K562 (cell line): Measurements from ENCODE around the gene GTF3C6. TPM values are rescaled to one million over a fixed set of nuclear protein-coding genes. Genes with fewer than 3 reads are reported as not detected.

Experiments
- ATAC-seq: fragments of 200-7000 bp; cut with Tn5 transposase; 3 replicates; pipeline ENCODE4 v1.9.1; 2020; ENCODE audit warnings: moderate library complexity
- BruUV-seq: library from RNA; stranded (reverse); fragments of 400-500 nt; replicated peaks from 2 replicates; lab custom pipeline; 2021; lab: Mats Ljungman, UMichigan
- CTCF ChIA-PET: fragments of 300-600 bp; formaldehyde crosslinking; extraction: SDS; loops from one replicate; lab custom pipeline; 2021; ENCODE audit warnings: low intra/inter-chr PET ratio; lab: Yijun Ruan, JAX
- POLR2A ChIA-PET: fragments of 300-600, 350-650 bp; sonication (Branson Sonifier 250); formaldehyde crosslinking; extraction: SDS; loops from one replicate; lab custom pipeline; 2021; ENCODE audit warnings: antibody characterized with exemption, inconsistent platforms; lab: Yijun Ruan, JAX
- DNase-seq, 4 experiments: peaks; one replicate each; pipeline versions ENCODE4 v3.0.0 to v3.0.0-alpha.2; 2011 to 2018; ENCODE audit warnings: low spot score in 3 of 4, mixed read lengths in 3 of 4; ENCODE audit errors: extremely low read depth in 1 of 4
- FAIRE-seq: peaks from 2 replicates; lab custom pipeline; 2011; peaks lifted over from hg19 to GRCh38; lab: Jason Lieb, UNC
- H2AFZ ChIP-seq: 2 replicates; pipeline ENCODE4 v1.6.0; 2011; ENCODE audit warnings: low read depth, low read length, control low read depth, inconsistent platforms
- H3K27ac ChIP-seq: fragments of 200-600 bp; 3 replicates; pipeline ENCODE4 v1.8.0; 2011; ENCODE audit warnings: low read depth, mild to moderate bottlenecking, control low read depth, inconsistent platforms, low read length, moderate library complexity, mixed read lengths; ENCODE audit errors: extremely low read depth
- H3K27me3 ChIP-seq, 2 experiments: fragments of 300-600 bp in 1 of 2; 2 replicates in 1 of 2; 3 replicates in 1 of 2; pipeline versions ENCODE4 v1.6.0 to v1.8.0; 2011; ENCODE audit warnings: inconsistent platforms in 2 of 2, low read length in 2 of 2, mild to moderate bottlenecking in 1 of 2, mixed read lengths in 1 of 2, moderate library complexity in 1 of 2; ENCODE audit not compliant: control insufficient read depth in 2 of 2, insufficient read depth in 2 of 2
- H3K36me3 ChIP-seq: fragments of 300-600 bp; 3 replicates; pipeline ENCODE4 v1.8.0; 2011; ENCODE audit warnings: mild to moderate bottlenecking, low read length, inconsistent platforms; ENCODE audit not compliant: control insufficient read depth, insufficient read depth
- H3K4me1 ChIP-seq, 2 experiments: fragments of 200-600 bp in 1 of 2; replicated peaks in 1 of 2; 2 replicates in 1 of 2; 3 replicates in 1 of 2; pipeline versions ENCODE4 v1.5.1 to v1.8.0; 2011; ENCODE audit warnings: inconsistent platforms in 2 of 2, low read length in 2 of 2, mild to moderate bottlenecking in 1 of 2, mixed read lengths in 1 of 2, moderate library complexity in 1 of 2; ENCODE audit not compliant: control insufficient read depth in 2 of 2, insufficient read depth in 2 of 2
- H3K4me2 ChIP-seq: 2 replicates; pipeline ENCODE4 v1.6.1; 2011; ENCODE audit warnings: low read length, control low read depth, inconsistent platforms, mixed read lengths; ENCODE audit not compliant: insufficient read depth
- H3K4me3 ChIP-seq: fragments of 200-600 bp; sonication (generic), shearing (Covaris generic); 2 replicates; pipeline ENCODE4 v1.5.1; 2016; ENCODE audit warnings: control low read depth, inconsistent platforms
- H3K79me2 ChIP-seq: fragments of 200-600 bp; 3 replicates; pipeline ENCODE4 v1.8.0; 2011; ENCODE audit warnings: low read length, inconsistent platforms; ENCODE audit not compliant: control insufficient read depth, insufficient read depth
- H3K9ac ChIP-seq, 2 experiments: 2 replicates each; pipeline versions ENCODE4 v1.6.0 to v1.6.1; 2011; ENCODE audit warnings: low read depth in 2 of 2, low read length in 2 of 2, control low read depth in 1 of 2, inconsistent platforms in 1 of 2, mild to moderate bottlenecking in 1 of 2, mixed read lengths in 1 of 2; ENCODE audit not compliant: insufficient read depth in 1 of 2
- H3K9me1 ChIP-seq: one replicate; pipeline ENCODE4 v1.6.0; 2011; ENCODE audit warnings: inconsistent platforms, mild to moderate bottlenecking, low read length, moderate library complexity; ENCODE audit not compliant: control insufficient read depth, insufficient read depth
- H3K9me3 ChIP-seq: replicated peaks from 2 replicates; pipeline ENCODE4 v1.5.1; 2011; ENCODE audit warnings: low read depth, low read length, inconsistent platforms; ENCODE audit not compliant: control insufficient read depth, insufficient read depth
- H4K20me1 ChIP-seq: replicated peaks from 2 replicates; pipeline ENCODE4 v1.6.1; 2011; ENCODE audit warnings: low read length, inconsistent platforms, mixed read lengths; ENCODE audit not compliant: control insufficient read depth, insufficient read depth
- FIP1L1 ChIP-seq: fragments of 200-400 bp; formaldehyde crosslinking; IDR thresholded peaks from 2 replicates; pipeline ENCODE4 v1.6.1; 2018; ENCODE audit warnings: mild to moderate bottlenecking, low read depth, low read length; ENCODE audit not compliant: poor library complexity, severe bottlenecking
- RAD21 ChIP-seq, 2 experiments: fragments of 250-450 bp in 1 of 2; fragments of 450-650 bp in 1 of 2; sonication (Bioruptor Pico) in 1 of 2; formaldehyde crosslinking in 1 of 2; IDR thresholded peaks in 1 of 2; conservative IDR thresholded peaks in 1 of 2; 2 replicates each; pipeline versions ENCODE4 v1.4.0 to v1.8.0; 2020 to 2022; ENCODE audit warnings: mild to moderate bottlenecking in 2 of 2, moderate library complexity in 1 of 2
- ZBTB7A ChIP-seq: IDR thresholded peaks from 2 replicates; pipeline ENCODE4 v1.6.1; 2011; ENCODE audit warnings: low read depth, mild to moderate bottlenecking, low read length, moderate library complexity, borderline replicate concordance; ENCODE audit not compliant: control insufficient read depth
- WGBS: fragments of 100-300 bp; shearing (Covaris generic); methylation state at CpG from one replicate; pipeline ENCODE4 v1.1.6; 2016; ENCODE audit warnings: low coverage, mixed read lengths; ENCODE audit not compliant: insufficient coverage; ENCODE audit errors: missing lambda C conversion rate; 5-methylcytosine and 5-hydroxymethylcytosine counted together
- in situ Hi-C: fragments of 300-500 bp; cut with MboI; formaldehyde crosslinking; loops from 4 replicates; pipeline ENCODE4 v1.15.0; 2018; ENCODE audit warnings: inconsistent platforms, mixed read lengths
- intact Hi-C: fragments of 100-400 bp; cut with micrococcal nuclease; formaldehyde crosslinking; loops from 2 replicates; pipeline ENCODE4 v1.14.2; 2022
- polyA plus RNA-seq, 8 experiments: library from polyadenylated mRNA; depleted of rRNA in 4 of 8; stranded (reverse) in 5 of 8; unstranded in 3 of 8; fragments of >200 nt; fragmentation: Nextera tagmentation in 2 of 8; fragmentation: Illumina TruSeq in 1 of 8; extraction: Ambion mirVana in 2 of 8; extraction: Trizol in 1 of 8; gene quantifications; 2 replicates each; pipeline versions ENCODE4 v1.2.1 to v1.2.3, GENCODE V29; 2011 to 2014; ENCODE audit warnings: inconsistent platforms in 1 of 8, missing spikeins in 1 of 8
- total RNA-seq, 7 experiments: library from RNA; depleted of rRNA in 6 of 7; stranded (reverse); fragments of >200 nt in 6 of 7; fragmentation: Illumina TruSeq in 2 of 7; extraction: Trizol in 2 of 7; gene quantifications; 2 replicates each; pipeline versions ENCODE4 v1.2.1 to v1.2.3, GENCODE V29; 2011 to 2021; ENCODE audit warnings: low replicate concordance in 1 of 7
- TF ChIP-seq, protein P1 (sequence below): fragments of 450-650 bp; IDR thresholded peaks from 2 replicates; pipeline ENCODE4 v1.6.1; 2016; ENCODE audit warnings: missing biosample characterization, missing genetic modification characterization
- TF ChIP-seq, protein P2 (sequence below): fragments of 450-650 bp; formaldehyde crosslinking; IDR thresholded peaks from 2 replicates; pipeline ENCODE4 v1.4.0; 2020; ENCODE audit warnings: mild to moderate bottlenecking, moderate library complexity
- TF ChIP-seq, protein P3 (sequence below), 2 experiments: fragments of 450-650 bp; formaldehyde crosslinking in 1 of 2; IDR thresholded peaks; 2 replicates each; pipeline versions ENCODE4 v1.4.0 to v1.6.1; 2014 to 2020; ENCODE audit warnings: mild to moderate bottlenecking in 2 of 2, borderline replicate concordance in 1 of 2, low read depth in 1 of 2

GTF3C6 gene
- total and polyA plus RNA-seq, 9 of the 15 experiments (the other 6 are each of a cell fraction or from before 2014, with no cell fraction given), result 37.6 to 140 (median 111) TPM

DNA sequence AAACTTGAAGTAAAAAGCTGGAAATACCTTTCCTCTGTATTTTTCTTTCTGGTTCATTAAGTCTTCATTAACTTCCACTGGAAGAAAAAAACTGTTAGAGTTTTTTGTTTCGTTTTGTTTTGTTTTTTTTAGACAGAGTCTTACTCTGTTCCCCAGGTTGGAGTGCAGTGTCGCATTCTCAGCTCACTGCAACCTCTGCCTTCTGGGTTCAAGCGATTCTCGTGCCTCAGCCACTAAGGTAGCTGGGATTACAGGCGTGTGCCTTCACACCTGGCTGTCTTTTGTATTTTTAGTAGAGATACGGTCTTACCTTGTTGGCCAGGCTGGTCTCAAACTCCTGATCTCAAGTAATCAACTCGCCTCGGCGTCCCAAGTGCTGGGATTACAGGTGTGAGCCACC, 38.2 kb downstream of the GTF3C6 start (continued):
- TF ChIP-seq, protein P1, sequence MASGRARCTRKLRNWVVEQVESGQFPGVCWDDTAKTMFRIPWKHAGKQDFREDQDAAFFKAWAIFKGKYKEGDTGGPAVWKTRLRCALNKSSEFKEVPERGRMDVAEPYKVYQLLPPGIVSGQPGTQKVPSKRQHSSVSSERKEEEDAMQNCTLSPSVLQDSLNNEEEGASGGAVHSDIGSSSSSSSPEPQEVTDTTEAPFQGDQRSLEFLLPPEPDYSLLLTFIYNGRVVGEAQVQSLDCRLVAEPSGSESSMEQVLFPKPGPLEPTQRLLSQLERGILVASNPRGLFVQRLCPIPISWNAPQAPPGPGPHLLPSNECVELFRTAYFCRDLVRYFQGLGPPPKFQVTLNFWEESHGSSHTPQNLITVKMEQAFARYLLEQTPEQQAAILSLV (tag), result no peak
- TF ChIP-seq ZBTB7A, result no peak

DNA sequence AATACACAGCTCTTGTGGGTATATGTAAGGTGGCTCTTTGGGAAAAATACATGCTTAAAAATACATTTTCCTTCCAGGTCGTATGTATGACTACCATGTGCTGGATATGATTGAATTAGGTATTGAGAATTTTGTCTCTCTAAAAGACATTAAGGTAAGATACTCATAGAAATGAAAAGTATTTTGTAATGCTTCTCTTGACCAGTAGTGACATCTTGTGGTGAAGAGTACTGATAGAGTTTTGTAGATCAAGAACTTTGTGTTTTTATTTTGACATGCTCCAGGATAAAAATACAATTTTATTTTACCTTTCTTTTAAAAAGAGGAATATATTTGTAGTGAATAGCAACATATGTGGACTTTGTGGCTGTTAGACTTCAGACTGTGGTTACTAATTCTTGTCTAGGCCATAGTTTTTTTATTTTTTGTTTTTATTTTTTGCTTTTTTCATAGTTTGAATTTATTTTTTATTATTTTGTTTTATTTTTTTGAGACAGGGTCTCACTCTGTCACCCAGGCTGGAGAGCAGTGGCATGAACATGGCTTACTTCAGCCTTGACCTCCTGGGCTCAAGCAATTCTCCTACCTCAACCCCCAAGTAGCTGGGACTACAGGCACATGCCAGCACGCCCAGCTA, 41.2 kb downstream of the GTF3C6 start:
- ChIA-PET CTCF (interaction anchor here (0.6 to 2.1 kb wide), 6 partner anchors 50 to 516 kb away, joined by 3 to 12 read pairs (median 4); no protein-coding TSS in a partner anchor), POLR2A (interaction anchor here (0.9 to 2.2 kb wide), 2 partner anchors 18 to 123 kb away, joined by 5 to 6 read pairs; partner anchors contain the start of gene RPF2)
- Histone ChIP-seq H3K36me3 (peaks cover 91% of the 10 kb centered on the region), H3K4me2 (no peak overlapping the region), H3K79me2 (peaks cover 21% of the 10 kb centered on the region), H3K9me3 (no peaks in the 10 kb centered on the region), H3K9me1 (no peaks in the 10 kb centered on the region), H3K4me1 (no peaks in the 10 kb centered on the region; a peak in 1 of 5 replicates), H2AFZ (no peak overlapping the region), H4K20me1 (no peaks in the 10 kb centered on the region; the same call in 1 of the 2 replicates), H3K27ac (no peak overlapping the region), H3K27me3 (no peaks in the 10 kb centered on the region), H3K4me3 (no peak overlapping the region), H3K9ac (no peak overlapping the region)
- in situ Hi-C loops, result no loop called here
- TSS peak; percentile 9 for BruUV-seq
- peak; percentile 67 for FAIRE-seq
- 63% methylated on average over 2 of the region's 2 CpGs for WGBS
- DNase-seq, result peak in 1 of 4 experiments; percentile 11
- peak; percentile 62 for ATAC-seq
- intact Hi-C loops, result loop anchor here (2.0 to 5.0 kb wide), 3 partner anchors 122 to 471 kb away; no protein-coding TSS in a partner anchor
- TF ChIP-seq FIP1L1, result no peak
- TF ChIP-seq, protein P2, sequence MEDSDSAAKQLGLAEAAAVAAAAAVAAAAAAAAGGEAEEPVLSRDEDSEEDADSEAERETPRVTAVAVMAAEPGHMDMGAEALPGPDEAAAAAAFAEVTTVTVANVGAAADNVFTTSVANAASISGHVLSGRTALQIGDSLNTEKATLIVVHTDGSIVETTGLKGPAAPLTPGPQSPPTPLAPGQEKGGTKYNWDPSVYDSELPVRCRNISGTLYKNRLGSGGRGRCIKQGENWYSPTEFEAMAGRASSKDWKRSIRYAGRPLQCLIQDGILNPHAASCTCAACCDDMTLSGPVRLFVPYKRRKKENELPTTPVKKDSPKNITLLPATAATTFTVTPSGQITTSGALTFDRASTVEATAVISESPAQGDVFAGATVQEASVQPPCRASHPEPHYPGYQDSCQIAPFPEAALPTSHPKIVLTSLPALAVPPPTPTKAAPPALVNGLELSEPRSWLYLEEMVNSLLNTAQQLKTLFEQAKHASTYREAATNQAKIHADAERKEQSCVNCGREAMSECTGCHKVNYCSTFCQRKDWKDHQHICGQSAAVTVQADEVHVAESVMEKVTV (CRISPR knock-in tag), result peak; percentile 61
- TF ChIP-seq, protein P3, sequence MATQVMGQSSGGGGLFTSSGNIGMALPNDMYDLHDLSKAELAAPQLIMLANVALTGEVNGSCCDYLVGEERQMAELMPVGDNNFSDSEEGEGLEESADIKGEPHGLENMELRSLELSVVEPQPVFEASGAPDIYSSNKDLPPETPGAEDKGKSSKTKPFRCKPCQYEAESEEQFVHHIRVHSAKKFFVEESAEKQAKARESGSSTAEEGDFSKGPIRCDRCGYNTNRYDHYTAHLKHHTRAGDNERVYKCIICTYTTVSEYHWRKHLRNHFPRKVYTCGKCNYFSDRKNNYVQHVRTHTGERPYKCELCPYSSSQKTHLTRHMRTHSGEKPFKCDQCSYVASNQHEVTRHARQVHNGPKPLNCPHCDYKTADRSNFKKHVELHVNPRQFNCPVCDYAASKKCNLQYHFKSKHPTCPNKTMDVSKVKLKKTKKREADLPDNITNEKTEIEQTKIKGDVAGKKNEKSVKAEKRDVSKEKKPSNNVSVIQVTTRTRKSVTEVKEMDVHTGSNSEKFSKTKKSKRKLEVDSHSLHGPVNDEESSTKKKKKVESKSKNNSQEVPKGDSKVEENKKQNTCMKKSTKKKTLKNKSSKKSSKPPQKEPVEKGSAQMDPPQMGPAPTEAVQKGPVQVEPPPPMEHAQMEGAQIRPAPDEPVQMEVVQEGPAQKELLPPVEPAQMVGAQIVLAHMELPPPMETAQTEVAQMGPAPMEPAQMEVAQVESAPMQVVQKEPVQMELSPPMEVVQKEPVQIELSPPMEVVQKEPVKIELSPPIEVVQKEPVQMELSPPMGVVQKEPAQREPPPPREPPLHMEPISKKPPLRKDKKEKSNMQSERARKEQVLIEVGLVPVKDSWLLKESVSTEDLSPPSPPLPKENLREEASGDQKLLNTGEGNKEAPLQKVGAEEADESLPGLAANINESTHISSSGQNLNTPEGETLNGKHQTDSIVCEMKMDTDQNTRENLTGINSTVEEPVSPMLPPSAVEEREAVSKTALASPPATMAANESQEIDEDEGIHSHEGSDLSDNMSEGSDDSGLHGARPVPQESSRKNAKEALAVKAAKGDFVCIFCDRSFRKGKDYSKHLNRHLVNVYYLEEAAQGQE (IDR thresholded peaks at IDR 0.05; ENCODE audit: borderline replicate concordance), result peak; percentile 43; the same call in 1 of the 2 replicates
- TF ChIP-seq, protein P3 (CRISPR knock-in tag; IDR thresholded peaks at IDR 0.05; ENCODE audit: low read depth), result no peak
- peak; percentile 70 to 71 for TF ChIP-seq RAD21 (CRISPR knock-in tag; conservative IDR thresholded peaks at IDR 0.05 in 1 of 2, IDR thresholded peaks at IDR 0.05 in 1 of 2)
